OCI-LY7 (cell line): ENCODE measurements around the gene ACTA2. TPM values are rescaled to one million over a fixed set of nuclear protein-coding genes. Genes with fewer than 3 reads are reported as not detected.

Source experiments
- BruUV-seq: library from RNA; stranded (reverse); fragments of 400-500 nt; replicated peaks from 2 replicates; lab custom pipeline; 2021; lab: Mats Ljungman, UMichigan
- CTCF ChIA-PET: fragments of 300-600 bp; sonication (Branson Sonifier 250); formaldehyde crosslinking; loops from one replicate; lab custom pipeline; 2022; ENCODE audit warnings: antibody characterized with exemption; ENCODE audit not compliant: unreplicated experiment; lab: Charles Lee
- POLR2A ChIA-PET: fragments of 300-600 bp; sonication (Branson Sonifier 250); formaldehyde crosslinking; loops from one replicate; lab custom pipeline; 2022; ENCODE audit warnings: antibody characterized with exemption; lab: Charles Lee
- DNase-seq: peaks from one replicate; pipeline ENCODE4 v3.0.0-alpha.2; 2015; ENCODE audit warnings: low spot score
- H2AFZ ChIP-seq: fragments of 200-600 bp; sonication (generic), shearing (Covaris generic); 2 replicates; pipeline ENCODE4 v1.6.1; 2014; ENCODE audit warnings: mild to moderate bottlenecking, antibody characterized with exemption, low read length, moderate library complexity
- H3K27ac ChIP-seq: fragments of 200-600 bp; sonication (generic); 2 replicates; pipeline ENCODE4 v1.5.1; 2014; ENCODE audit warnings: mixed run types, low read depth, mild to moderate bottlenecking, moderate library complexity, low read length, inconsistent platforms; ENCODE audit not compliant: poor library complexity, severe bottlenecking
- H3K36me3 ChIP-seq: fragments of 200-600 bp; sonication (generic); 2 replicates; pipeline ENCODE4 v1.6.1; 2014; ENCODE audit warnings: mild to moderate bottlenecking, antibody characterized with exemption, low read length, moderate library complexity, mixed read lengths; ENCODE audit not compliant: insufficient read depth
- H3K4me1 ChIP-seq: fragments of 200-600 bp; sonication (generic); 2 replicates; pipeline ENCODE4 v1.5.1; 2014; ENCODE audit warnings: mild to moderate bottlenecking, low read length; ENCODE audit not compliant: insufficient read depth, poor library complexity, severe bottlenecking
- H3K4me2 ChIP-seq: fragments of 200-600 bp; sonication (generic); 2 replicates; pipeline ENCODE4 v1.6.1; 2014; ENCODE audit warnings: mild to moderate bottlenecking, low read length
- H3K4me3 ChIP-seq: fragments of 200-600 bp; sonication (generic); 2 replicates; pipeline ENCODE4 v1.5.1; 2014; ENCODE audit warnings: mild to moderate bottlenecking, low read depth, low read length; ENCODE audit not compliant: poor library complexity, severe bottlenecking
- H3K79me2 ChIP-seq: fragments of 200-600 bp; sonication (generic); 2 replicates; pipeline ENCODE4 v1.6.1; 2016; ENCODE audit warnings: low read depth, mild to moderate bottlenecking, low read length, moderate library complexity, mixed read lengths; ENCODE audit not compliant: insufficient read depth
- H3K9me2 ChIP-seq: fragments of 200-600 bp; sonication (generic); 2 replicates; pipeline ENCODE4 v1.6.1; 2016; ENCODE audit warnings: mild to moderate bottlenecking, low read length, mixed read lengths; ENCODE audit not compliant: insufficient read depth
- H3K9me3 ChIP-seq: fragments of 200-600 bp; sonication (generic); 2 replicates; pipeline ENCODE4 v1.6.1; 2014; ENCODE audit warnings: mild to moderate bottlenecking, mixed run types, low read length, mixed read lengths
- H4K20me1 ChIP-seq: fragments of 200-600 bp; sonication (generic); 2 replicates; pipeline ENCODE4 v1.6.1; 2014; ENCODE audit warnings: mild to moderate bottlenecking, antibody characterized with exemption, low read length, moderate library complexity, mixed read lengths; ENCODE audit not compliant: insufficient read depth
- CTCF ChIP-seq: fragments of 200-600 bp; sonication (generic); conservative IDR thresholded peaks from 2 replicates; pipeline ENCODE4 v1.5.1; 2014; ENCODE audit warnings: mild to moderate bottlenecking, antibody characterized with exemption, low read length, moderate library complexity, mixed read lengths
- EZH2phosphoT487 ChIP-seq: fragments of 200-600 bp; sonication (generic); IDR thresholded peaks from 2 replicates; pipeline ENCODE4 v1.6.1; 2018; ENCODE audit warnings: low read depth, borderline replicate concordance, mild to moderate bottlenecking, mixed run types, antibody characterized with exemption, low read length, moderate library complexity, mixed read lengths
- intact Hi-C: fragments of 100-400 bp; cut with micrococcal nuclease; formaldehyde crosslinking; loops from one replicate; pipeline ENCODE4 v1.10.0; 2022; ENCODE audit not compliant: unreplicated experiment
- total RNA-seq, 2 experiments: library from RNA; depleted of rRNA in 1 of 2; stranded (reverse); fragments of >200 nt in 1 of 2; shearing (Covaris generic) in 1 of 2; gene quantifications; 2 replicates each; pipeline ENCODE4 v1.2.3, GENCODE V29; 2014 to 2022

The ACTA2 gene
- total RNA-seq, 2 experiments from 2014 or later = 1.4 to 3.3 TPM

DNA sequence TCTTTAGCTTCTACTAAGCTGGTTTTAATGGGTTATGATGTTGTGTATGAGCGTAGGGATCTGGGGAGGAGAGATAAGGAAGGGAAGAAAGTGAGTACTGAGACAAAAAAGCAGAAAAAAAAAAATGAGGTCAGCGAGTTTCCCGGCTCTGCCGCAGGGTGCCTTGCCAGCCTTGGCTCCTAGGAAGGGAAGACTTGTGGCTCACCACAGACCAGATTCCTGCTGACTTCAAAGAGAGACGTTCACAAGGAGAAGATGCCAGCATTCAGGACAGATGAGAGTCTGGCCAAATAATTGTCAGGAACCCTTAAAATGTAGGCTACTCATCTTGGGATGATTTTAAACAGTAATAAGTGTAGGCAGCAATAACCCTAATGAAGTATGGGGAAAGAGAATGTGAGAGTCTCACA, 26.6 kb upstream of the ACTA2 start:
- Histone ChIP-seq H3K79me2 (no peaks in the 10 kb centered on the region), H3K4me2 (no peak overlapping the region), H3K4me1 (peaks cover 5% of the 10 kb centered on the region), H3K9me2 (no peaks in the 10 kb centered on the region), H3K4me3 (no peak overlapping the region), H3K27ac (no peak overlapping the region), H4K20me1 (no peaks in the 10 kb centered on the region), H2AFZ (no peak overlapping the region), H3K9me3 (no peaks in the 10 kb centered on the region), H3K36me3 (no peaks in the 10 kb centered on the region)
- TF ChIP-seq EZH2phosphoT487 = no peak
- TF ChIP-seq CTCF = no peak
- DNase-seq = no peak
- ChIA-PET CTCF (no interaction called here), POLR2A (interaction anchor here (0.6 to 1.2 kb wide), 2 partner anchors 11 to 592 kb away, joined by 3 read pairs; no protein-coding TSS in a partner anchor)
- intact Hi-C loops = no loop called here
- no TSS peak for BruUV-seq

GRCh38 chr10:88978463-88978862, 25.9 kb upstream of the ACTA2 start:
- intact Hi-C loops = no loop called here
- POLR2A ChIA-PET = interaction anchor here (1.0 to 1.2 kb wide), 2 partner anchors 11 to 22 kb away, joined by 3 read pairs; no protein-coding TSS in a partner anchor

More at GRCh38 chr10:88978463-88978862, 25.9 kb upstream of the ACTA2 start:
- CTCF ChIA-PET = no interaction called here
- no peaks in the 10 kb centered on the region for H3K36me3 ChIP-seq
- H4K20me1 ChIP-seq = no peaks in the 10 kb centered on the region
- BruUV-seq = no TSS peak
- no peaks in the 10 kb centered on the region for H3K79me2 ChIP-seq
- no peak overlapping the region for H3K4me3 ChIP-seq
- no peak overlapping the region for H3K4me2 ChIP-seq
- no peaks in the 10 kb centered on the region for H3K9me3 ChIP-seq
- DNase-seq = no peak
- no peak overlapping the region for H2AFZ ChIP-seq
- H3K4me1 ChIP-seq = peaks cover 5% of the 10 kb centered on the region
- TF ChIP-seq EZH2phosphoT487 = no peak
- TF ChIP-seq CTCF = no peak
- no peaks in the 10 kb centered on the region for H3K9me2 ChIP-seq
- H3K27ac ChIP-seq = no peak overlapping the region
